Measurements from ENCODE around the gene PRKCQ.

PRKCQ gene

GRCh38 chr10:6518791-6519429 is 61.2 kb downstream of the PRKCQ start:
- DNase-seq, result no peak

- DNase-seq, result no peak
These were observed 63.2 kb downstream of the PRKCQ start for GRCh38 chr10:6516929-6517284.

GRCh38 chr10:6516281-6516928 is 63.7 kb downstream of the PRKCQ start:
- DNase-seq, result no peak

DNA sequence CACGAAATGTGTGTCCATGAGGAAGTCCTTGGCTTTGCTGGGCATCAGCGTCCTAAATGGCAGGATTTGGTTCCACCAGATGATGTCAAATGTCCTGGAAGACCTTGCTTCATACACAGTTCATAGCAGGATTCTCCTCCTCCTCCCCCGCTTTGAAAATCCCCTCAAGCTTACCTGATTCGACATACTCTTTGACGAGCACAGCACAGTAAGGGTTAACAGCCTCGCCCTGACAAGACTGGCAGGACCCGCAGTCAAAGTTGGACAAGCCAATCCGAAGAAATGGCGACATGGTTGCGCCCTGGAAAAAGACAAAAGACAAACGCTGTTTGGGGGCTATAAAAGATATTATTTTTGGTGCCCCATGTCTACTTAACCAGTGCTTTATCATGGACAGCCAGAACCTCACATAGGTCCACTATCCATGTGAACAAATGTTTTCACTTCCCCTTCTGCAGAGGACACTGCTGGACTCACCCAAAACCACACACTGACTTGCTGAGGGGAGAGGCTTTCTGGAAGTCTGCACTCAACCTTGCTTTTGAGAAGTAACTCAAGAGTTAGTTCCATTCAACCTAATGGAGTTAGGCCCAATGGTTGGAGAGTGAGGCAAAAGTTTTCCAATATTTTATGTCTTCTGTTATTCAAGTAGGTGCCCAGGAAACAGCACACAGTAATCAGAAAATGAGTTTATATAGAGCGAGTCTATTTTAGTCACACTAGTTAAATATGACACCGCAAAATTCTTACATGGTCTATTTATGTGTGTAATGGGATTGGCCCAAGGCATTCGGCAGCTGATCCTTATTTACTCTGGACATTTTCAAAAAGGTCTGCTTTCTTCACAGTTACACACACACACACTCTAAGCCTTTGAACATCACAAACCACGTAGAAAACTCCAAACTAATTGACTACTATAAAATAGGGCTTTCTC is 65.0 kb downstream of the PRKCQ start:
- no peak for DNase-seq

GRCh38 chr10:6514180-6514579 is 65.9 kb downstream of the PRKCQ start:
- DNase-seq, result no peak

- peak; percentile 28 for DNase-seq
These were observed 66.6 kb downstream of the PRKCQ start for GRCh38 chr10:6513476-6513875.

GRCh38 chr10:6512182-6512581 is 67.9 kb downstream of the PRKCQ start:
- DNase-seq, result no peak

GRCh38 chr10:6511347-6511746 is 68.7 kb downstream of the PRKCQ start:
- no peak for DNase-seq

GRCh38 chr10:6507311-6507710 is 72.8 kb downstream of the PRKCQ start:
- no peak for DNase-seq

DNA sequence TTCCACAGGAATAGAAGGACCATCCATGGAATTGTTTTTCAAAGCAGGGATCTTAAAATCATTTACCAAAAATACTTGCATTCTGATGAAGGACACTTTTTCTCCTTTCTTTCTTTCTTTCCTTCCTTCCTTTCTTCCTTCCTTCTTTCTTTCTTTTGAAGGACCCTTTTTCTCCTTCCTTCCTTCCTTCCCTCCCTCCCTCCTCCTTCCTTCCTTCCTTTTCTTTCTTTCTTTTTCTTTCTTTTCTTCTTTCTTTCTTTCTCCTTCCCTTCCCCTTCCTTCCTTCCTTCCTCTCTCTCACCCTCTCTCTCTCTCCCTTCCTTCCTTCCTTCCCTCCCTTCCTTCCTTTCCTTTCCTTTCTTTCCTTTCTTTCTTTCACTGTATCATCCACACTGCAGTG is 74.8 kb downstream of the PRKCQ start:
- DNase-seq, result no peak

GRCh38 chr10:6504296-6504695 is 75.8 kb downstream of the PRKCQ start:
- no peak for DNase-seq

DNA sequence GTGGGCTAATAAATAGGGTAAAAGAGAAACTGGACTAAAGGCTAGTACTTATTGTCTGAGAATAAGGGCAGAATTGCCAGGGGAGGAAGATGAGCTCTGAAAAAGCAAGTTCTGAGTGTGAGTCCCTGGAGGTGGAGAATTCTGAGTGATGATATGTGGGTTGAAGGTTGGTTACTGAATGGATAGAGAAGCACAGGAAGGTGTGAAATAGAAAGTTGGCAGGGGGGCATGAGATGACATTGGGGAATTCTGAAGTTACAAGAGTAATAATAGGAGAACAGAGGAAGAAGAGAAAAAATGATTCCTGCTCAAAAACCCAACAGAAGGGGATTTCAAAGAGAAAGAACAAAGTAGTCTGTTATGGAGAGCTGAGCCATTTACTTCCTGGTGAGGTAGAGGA is 76.9 kb downstream of the PRKCQ start:
- DNase-seq, result no peak

DNA sequence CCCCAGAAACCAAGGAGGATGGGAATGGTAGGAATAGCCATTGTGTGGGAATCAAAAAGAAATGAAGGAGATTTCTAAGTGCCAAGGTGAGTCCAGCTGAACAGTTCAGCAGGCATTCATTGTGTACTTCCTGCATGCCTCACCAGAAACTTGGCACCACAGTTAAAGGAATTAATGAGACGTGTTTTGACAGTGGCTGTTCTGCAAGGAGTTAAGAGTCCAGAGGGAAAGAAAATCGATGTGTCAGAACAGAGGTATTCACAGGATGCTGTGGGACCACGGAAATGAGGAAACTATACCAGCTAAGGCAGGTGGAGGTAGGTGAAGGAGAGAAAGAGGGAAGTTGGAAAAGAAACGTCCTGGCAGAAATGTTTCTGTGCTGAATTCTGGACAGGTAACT is 78.1 kb downstream of the PRKCQ start:
- no peak for DNase-seq

GRCh38 chr10:6499974-6500373 is 80.1 kb downstream of the PRKCQ start:
- no peak for DNase-seq

DNA sequence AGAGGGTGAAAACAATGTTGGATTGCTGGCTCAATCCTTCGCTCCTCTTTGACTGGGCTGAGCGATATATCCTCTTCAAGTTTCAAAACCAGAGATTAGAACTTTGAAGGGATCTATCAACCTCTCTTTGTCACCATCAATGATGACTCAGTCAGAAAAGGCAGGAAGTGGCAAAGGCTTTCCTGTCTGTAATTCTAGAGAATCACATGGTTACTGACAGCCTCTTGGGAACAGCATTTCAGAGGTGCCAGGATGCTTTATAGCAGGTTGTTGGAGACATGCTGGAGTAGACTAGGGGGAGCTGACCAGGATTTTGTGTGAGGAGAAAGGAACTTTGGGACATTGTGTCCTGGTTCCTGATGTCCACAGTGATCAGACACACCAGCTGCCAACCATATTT is 81.3 kb downstream of the PRKCQ start:
- peak; percentile 43 for DNase-seq

GRCh38 chr10:6497620-6498019 is 82.5 kb downstream of the PRKCQ start:
- no peak for DNase-seq

GRCh38 chr10:6494936-6495592 is 85.0 kb downstream of the PRKCQ start:
- peak; percentile 36 for DNase-seq

DNA sequence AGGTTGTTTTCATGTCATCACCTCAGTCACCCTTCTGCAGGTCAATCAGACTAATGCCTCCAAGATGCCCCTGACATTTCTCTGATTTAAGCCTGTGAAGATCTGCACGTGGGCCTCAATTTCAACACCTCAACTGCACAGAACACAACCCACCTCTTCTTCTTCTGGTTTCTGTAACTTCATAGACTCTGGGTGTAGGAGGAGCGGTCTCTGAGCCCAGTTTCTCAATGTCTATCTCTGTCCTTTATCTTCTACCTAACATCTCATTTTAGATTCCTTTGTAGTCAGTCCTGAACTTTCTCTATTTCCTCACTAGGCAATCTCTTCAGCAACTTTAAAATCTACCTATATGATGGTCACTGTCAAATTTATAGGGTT is 85.6 kb downstream of the PRKCQ start:
- no peak for DNase-seq

DNA sequence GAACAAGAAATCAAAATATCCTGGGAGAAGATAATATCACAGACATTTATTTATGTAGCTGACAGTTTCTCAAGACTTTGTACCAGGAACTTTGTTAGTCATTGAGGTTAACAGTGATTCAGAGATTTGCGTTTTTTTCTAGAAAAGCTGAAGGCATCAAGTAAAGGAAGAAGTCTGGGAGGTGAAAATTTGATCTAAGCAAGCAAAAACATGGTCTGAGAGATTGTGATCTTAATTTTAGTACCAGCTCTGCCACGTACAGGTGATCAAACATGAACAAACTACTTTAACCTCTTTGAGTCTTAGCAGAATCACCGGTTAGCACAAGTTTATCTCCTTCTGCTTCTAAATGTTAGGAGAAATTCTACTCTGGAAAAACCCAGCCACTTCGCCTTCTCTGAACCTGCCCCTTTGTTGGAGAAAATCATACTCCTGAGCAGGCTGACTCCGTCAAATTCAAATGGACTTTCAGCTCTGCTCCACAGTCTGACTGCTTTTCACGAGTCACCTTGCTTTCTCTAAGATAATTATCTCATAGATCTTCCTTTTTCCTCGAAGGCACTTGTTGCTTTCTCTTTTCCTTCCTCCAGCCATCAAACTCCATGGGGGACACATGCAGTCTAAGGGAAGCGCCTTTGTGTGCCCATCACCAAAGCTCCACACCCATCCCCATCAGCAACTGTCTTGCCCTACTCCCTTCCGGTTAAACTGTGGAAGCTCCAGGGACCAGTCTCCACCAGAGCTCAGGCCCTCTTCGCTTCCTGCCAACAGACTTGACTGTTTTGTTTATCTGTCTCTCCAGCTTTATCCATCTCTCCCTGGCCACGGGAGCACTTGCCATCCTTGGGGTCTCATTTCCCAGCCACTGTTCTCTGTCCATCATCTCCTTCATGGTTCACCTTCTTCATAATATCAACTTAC is 86.3 kb downstream of the PRKCQ start:
- no peak for DNase-seq

DNA sequence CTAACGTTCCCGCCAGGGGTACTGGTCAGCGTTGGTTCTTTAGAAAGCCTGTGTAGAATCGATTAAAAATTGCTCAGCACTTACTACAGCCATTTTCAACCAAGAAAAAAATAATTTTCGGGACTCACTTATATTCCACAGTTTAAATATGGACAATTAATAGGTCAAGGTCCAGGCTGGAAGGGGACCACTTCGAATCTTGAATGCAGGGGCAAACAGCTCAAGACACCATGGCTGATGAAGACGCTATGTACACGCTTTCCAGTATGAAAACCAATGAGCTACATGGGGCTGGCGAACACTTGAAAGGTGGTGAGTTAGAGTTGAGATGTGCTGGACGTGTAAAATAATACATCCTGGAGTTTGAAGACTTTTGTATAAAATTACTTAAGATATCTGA is 87.2 kb downstream of the PRKCQ start:
- DNase-seq, result no peak

DNA sequence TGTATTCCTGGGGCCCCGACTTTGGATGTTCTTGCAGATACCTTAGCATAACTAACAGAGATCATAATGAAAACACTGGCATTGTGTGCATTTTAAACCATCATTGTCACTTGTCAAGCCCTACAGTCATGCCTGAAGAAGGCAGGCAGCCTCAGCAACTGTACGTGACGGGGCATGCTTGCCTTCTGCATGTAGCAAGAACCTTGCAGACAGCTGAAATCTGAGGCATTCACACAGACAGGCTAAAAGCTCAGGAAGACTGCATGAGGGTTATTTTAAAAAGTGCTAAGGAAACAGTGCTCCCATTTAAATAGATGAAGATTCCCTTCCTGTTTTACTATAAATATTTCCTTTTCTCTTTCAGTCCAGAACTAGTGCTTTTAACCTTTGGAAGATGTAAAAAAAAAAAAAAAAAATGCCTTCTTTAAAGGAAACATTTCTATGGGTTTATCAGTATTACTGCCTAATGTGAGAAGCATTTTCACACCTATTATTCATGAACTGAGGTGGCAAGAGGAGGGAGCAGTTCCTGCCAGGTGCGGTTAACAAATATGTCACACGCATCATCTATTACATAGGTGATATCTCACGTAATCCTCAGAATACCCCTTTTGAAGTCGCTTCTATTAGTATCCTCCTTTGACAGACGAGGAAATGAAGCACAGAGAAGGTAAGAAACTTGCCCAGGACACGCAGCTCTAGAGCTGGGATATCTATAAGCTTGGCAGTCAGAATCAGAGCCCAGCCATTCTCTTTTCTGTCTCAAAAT is 88.1 kb downstream of the PRKCQ start:
- peak; percentile 42 for DNase-seq

GRCh38 chr10:6490614-6491013 is 89.5 kb downstream of the PRKCQ start:
- no peak for DNase-seq
